ENCODE measurements around the gene OR7G3.

DNA sequence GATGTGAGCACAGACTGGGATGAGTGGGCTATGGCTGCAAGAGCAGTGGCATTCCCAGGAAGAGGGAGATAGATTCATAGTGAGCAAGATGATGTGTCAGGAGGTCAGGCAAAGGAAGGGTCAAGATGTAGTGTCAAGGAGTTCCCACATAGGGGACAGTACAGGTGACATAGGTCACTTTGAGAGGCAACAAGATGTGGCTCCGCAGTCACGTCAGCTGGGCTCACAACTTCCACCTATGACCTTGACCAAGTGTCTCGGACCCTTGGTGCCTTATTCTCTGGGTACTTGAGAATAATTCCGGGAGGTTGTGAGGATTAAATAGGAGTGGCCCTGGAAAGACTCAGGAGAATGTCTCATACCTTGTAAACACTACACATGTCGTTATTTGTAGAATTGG, 23.9 kb upstream of the OR7G3 start:
- TF ChIP-seq CTCF (IDR thresholded peaks at IDR 0.05) (no peak), POLR2A (IDR thresholded peaks at IDR 0.05) (no peak)

Data from esophagus squamous epithelium (tissue), 4 donors.